Measurements from ENCODE around the gene SSNA1. TPM values are rescaled to one million over a fixed set of nuclear protein-coding genes. Genes with fewer than 3 reads are reported as not detected.

Gene SSNA1
- total and polyA plus RNA-seq, 2 donors (not counting 1 experiment from before 2014, with no cell fraction given): 53.6 to 129 TPM

DNA sequence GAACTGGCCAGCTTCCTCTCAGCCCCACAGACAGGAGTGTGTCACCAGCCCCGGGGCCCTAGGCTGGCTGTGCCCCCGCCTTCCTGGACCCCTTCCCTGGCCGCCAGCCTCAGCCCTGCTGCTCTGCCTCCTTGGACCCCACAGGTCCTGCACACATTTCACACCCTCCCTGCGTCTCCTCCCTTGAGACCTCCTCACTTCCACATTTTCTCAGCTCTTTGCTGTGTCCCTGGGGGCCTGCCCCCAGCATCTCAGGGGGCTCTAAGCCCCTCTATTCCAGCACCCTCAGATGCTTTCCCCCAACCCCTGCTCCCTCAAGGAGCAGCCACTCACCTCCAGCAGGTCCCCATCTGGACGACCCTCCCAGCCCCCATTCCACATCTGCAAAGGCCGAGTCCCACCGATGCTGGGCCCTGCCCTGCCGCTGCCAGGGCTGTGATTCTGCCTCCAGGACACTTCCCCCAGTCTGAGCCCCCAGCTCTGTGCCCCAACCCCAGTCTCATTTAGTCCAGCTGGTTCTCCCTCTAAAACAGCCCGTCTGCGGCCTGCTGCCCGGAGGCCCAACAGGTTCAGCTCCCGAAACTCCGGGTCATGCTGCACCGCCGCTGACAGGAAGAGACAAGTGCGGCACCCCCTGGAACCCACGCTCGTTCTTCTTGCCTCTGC, 46.4 kb downstream of the SSNA1 start:
- Histone ChIP-seq H4K20me1 (ENCODE audit: control insufficient read depth, insufficient read depth, low read length, poor library complexity, severe bottlenecking) (peaks cover 22% of the 10 kb centered on the region), H3K27ac (ENCODE audit: low read length in 2 of 2) (no peak overlapping the region), H3K9me3 (ENCODE audit: control extremely low read depth in 1 of 3, control insufficient read depth in 2 of 3, insufficient read depth in 1 of 3, low read length in 2 of 3) (peaks cover 0 to 3% (median 0%) of the 10 kb centered on the region in 3 donors), H3K36me3 (replicated peaks in 1 of 2; ENCODE audit: control extremely low read depth in 1 of 2, control insufficient read depth in 1 of 2, extremely low read depth in 1 of 2, insufficient read depth in 2 of 2, low read length in 1 of 2) (no peaks in the 10 kb centered on the region), H3K9ac (ENCODE audit: low read length) (no peak overlapping the region), H2AFZ (ENCODE audit: insufficient read depth, low read depth, low read length, poor library complexity, severe bottlenecking) (no peak overlapping the region), H3K4me1 (ENCODE audit: control insufficient read depth in 2 of 2, insufficient read depth in 2 of 2, low read length in 2 of 2) (peaks cover 36 to 59% of the 10 kb centered on the region in 2 donors), H3K4me2 (replicated peaks; ENCODE audit: low read depth, low read length, poor library complexity, severe bottlenecking) (peak overlapping the region; percentile 72), H3K79me2 (ENCODE audit: control insufficient read depth, insufficient read depth, low read length) (peaks cover 29% of the 10 kb centered on the region), H3K27me3 (replicated peaks in 1 of 4; ENCODE audit: control extremely low read depth in 1 of 4, control insufficient read depth in 3 of 4, insufficient read depth in 4 of 4, low read length in 3 of 4) (peaks cover 0 to 12% (median 0%) of the 10 kb centered on the region in 4 experiments), H3K4me3 (ENCODE audit: control extremely low read depth in 1 of 5, extremely low read depth in 1 of 5, insufficient read depth in 1 of 5, low read depth in 2 of 5, low read length in 4 of 5) (no peak overlapping the region)
- TF ChIP-seq, protein P1, sequence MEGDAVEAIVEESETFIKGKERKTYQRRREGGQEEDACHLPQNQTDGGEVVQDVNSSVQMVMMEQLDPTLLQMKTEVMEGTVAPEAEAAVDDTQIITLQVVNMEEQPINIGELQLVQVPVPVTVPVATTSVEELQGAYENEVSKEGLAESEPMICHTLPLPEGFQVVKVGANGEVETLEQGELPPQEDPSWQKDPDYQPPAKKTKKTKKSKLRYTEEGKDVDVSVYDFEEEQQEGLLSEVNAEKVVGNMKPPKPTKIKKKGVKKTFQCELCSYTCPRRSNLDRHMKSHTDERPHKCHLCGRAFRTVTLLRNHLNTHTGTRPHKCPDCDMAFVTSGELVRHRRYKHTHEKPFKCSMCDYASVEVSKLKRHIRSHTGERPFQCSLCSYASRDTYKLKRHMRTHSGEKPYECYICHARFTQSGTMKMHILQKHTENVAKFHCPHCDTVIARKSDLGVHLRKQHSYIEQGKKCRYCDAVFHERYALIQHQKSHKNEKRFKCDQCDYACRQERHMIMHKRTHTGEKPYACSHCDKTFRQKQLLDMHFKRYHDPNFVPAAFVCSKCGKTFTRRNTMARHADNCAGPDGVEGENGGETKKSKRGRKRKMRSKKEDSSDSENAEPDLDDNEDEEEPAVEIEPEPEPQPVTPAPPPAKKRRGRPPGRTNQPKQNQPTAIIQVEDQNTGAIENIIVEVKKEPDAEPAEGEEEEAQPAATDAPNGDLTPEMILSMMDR (IDR thresholded peaks at IDR 0.05): no peak
- TF ChIP-seq EZH2 (IDR thresholded peaks at IDR 0.05; ENCODE audit: borderline replicate concordance, insufficient read depth, low read depth, low read length, poor library complexity, severe bottlenecking): no peak
- Mint-ChIP-seq H3K27ac (peak overlapping the region; percentile 50), H3K4me3 (peak overlapping the region; percentile 65), H3K27me3 (no peaks in the 10 kb centered on the region), H3K4me1 (peaks cover 35% of the 10 kb centered on the region), H3K9me3 (ENCODE audit: insufficient read depth) (no peaks in the 10 kb centered on the region)
- peak; percentile 70 for DNase-seq
- POLR2A ChIA-PET: interaction anchor here (0.6 to 1.0 kb wide), 3 partner anchors 11 to 107 kb away, joined by 3 to 10 read pairs (median 3); partner anchors contain the start of gene CYSRT1
- WGBS (ENCODE audit: insufficient coverage): 46% methylated on average over 15 of the region's 18 CpGs
- intact Hi-C loops (cut with micrococcal nuclease): no loop called here
- CTCF ChIA-PET: interaction anchor here (0.9 to 8.9 kb wide), 9 partner anchors 10 to 188 kb away, joined by 3 to 76 read pairs (median 3); partner anchors contain the start of genes CYSRT1, RNF208, RNF224 and SAPCD2
- peak; percentile 48 for ATAC-seq (ENCODE audit: low read depth)
